SK-N-MC (cell line): ENCODE measurements around the gene SUMF2.

ENCODE experiments used
- EZH2 ChIP-seq: fragments of 200-600 bp; sonication (generic); IDR thresholded peaks from one replicate; pipeline ENCODE4 v1.6.1; 2017; ENCODE audit warnings: antibody characterized with exemption
- POLR2AphosphoS5 ChIP-seq: IDR thresholded peaks from 2 replicates; pipeline ENCODE4 v1.6.1; 2012; ENCODE audit warnings: mild to moderate bottlenecking, low read depth, low read length, borderline replicate concordance

GRCh38 chr7:56121440-56121839 is 57.4 kb downstream of the SUMF2 start:
- TF ChIP-seq POLR2AphosphoS5 (no peak), EZH2 (no peak)
